ENCODE measurements around the gene HCCS. TPM values are rescaled to one million over a fixed set of nuclear protein-coding genes. Genes with fewer than 3 reads are reported as not detected.
A peak's percentile ranks its signal among the peaks of the same experiment; 100 is the strongest.

Gene HCCS
- total RNA-seq, 2 donors from 2014 or later, result 20.1 to 24.7 TPM

DNA sequence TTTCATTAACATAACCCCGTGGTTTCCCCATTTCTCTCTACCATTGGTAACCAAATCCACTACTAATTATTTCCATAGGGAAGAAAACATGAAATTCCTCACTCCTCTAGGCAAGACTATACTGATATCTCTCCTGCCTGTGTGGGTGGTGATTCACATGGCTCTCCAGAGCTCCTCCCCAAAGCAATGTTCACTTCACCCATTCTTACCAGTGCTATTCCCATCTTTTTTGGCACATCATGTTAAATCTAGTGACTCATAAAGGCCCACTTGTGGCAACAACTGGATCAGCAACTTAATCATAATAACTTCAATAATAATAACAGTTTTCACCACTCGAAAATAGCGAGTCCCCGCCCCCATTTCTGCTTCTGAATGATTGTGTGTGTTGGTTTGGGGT is 6.1 kb upstream of the HCCS start:
- no peak overlapping the region for H3K9ac ChIP-seq (ENCODE audit: extremely low read depth, low read length, poor library complexity, severe bottlenecking)
- no peaks in the 10 kb centered on the region for H3K36me3 ChIP-seq (ENCODE audit: control insufficient read depth, insufficient read depth, low read length)
- H3K36me3 Mint-ChIP-seq (ENCODE audit: low read depth), result no peaks in the 10 kb centered on the region
- H3K4me1 Mint-ChIP-seq, result peaks cover 3% of the 10 kb centered on the region
- H3K9me3 Mint-ChIP-seq, result peaks cover 29% of the 10 kb centered on the region
- no peak overlapping the region for H3K4me3 Mint-ChIP-seq
- TF ChIP-seq, protein P1, sequence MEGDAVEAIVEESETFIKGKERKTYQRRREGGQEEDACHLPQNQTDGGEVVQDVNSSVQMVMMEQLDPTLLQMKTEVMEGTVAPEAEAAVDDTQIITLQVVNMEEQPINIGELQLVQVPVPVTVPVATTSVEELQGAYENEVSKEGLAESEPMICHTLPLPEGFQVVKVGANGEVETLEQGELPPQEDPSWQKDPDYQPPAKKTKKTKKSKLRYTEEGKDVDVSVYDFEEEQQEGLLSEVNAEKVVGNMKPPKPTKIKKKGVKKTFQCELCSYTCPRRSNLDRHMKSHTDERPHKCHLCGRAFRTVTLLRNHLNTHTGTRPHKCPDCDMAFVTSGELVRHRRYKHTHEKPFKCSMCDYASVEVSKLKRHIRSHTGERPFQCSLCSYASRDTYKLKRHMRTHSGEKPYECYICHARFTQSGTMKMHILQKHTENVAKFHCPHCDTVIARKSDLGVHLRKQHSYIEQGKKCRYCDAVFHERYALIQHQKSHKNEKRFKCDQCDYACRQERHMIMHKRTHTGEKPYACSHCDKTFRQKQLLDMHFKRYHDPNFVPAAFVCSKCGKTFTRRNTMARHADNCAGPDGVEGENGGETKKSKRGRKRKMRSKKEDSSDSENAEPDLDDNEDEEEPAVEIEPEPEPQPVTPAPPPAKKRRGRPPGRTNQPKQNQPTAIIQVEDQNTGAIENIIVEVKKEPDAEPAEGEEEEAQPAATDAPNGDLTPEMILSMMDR (conservative IDR thresholded peaks at IDR 0.05), result no peak
- H3K27ac Mint-ChIP-seq, result no peak overlapping the region
- no peak for DNase-seq
- no peaks in the 10 kb centered on the region for H3K27me3 ChIP-seq (ENCODE audit: control insufficient read depth, insufficient read depth, low read length, poor library complexity, severe bottlenecking)
- WGBS, 2 experiments (ENCODE audit: insufficient coverage in 1 of 2, insufficient read length in 1 of 2), result 89% methylated on average over 1 of the region's 4 CpGs; no CpG with 5 or more reads in 1 of the 2 experiments
- no peak overlapping the region for H3K27ac ChIP-seq (ENCODE audit: low read depth, low read length)
- no peaks in the 10 kb centered on the region for H3K27me3 Mint-ChIP-seq (ENCODE audit: insufficient read depth)
- H3K4me1 ChIP-seq (ENCODE audit: control insufficient read depth, insufficient read depth, low read length), result no peaks in the 10 kb centered on the region
- no peaks in the 10 kb centered on the region for H3K9me3 ChIP-seq (ENCODE audit: control insufficient read depth, low read length)
- H3K4me3 ChIP-seq (ENCODE audit: low read length), result no peak overlapping the region

DNA sequence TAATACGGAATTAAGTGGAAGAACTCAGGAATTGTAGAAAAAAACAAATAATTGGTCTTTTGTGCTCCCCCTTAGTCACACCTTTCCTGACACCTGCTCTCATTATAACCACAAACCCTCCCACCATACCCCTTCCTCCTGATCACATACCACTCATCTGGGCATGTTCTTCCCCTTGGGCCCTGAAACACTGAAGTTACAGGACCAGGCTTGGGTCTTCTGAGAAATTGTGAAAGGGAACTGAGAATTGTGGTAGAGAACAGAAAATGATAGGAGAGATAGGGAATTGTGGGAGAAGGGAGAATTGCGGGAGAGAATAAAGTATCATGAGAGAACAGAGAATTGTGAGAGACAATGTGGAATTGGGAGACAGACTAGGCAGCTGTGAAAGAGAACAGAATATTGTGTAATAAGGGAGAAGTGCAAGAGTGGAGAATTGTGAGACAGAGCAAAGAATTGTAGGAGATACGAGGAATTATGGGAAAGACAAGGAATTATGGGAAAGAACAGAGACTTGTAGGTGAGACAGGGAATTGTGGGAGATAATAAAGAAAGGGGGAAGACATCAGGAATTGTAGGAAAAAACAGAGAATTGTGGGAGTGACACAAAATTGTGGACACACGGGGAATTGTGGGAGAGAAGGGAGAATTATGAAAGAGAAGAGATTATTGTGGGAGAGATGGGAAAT is 2.7 kb upstream of the HCCS start:
- no peaks in the 10 kb centered on the region for H3K27me3 Mint-ChIP-seq (ENCODE audit: insufficient read depth)
- DNase-seq, result no peak
- H3K27ac Mint-ChIP-seq, result no peak overlapping the region
- peaks cover under 1% of the 10 kb centered on the region for H3K36me3 Mint-ChIP-seq (ENCODE audit: low read depth)
- H3K9ac ChIP-seq (ENCODE audit: extremely low read depth, low read length, poor library complexity, severe bottlenecking), result no peak overlapping the region
- no peaks in the 10 kb centered on the region for H3K36me3 ChIP-seq (ENCODE audit: control insufficient read depth, insufficient read depth, low read length)
- H3K27ac ChIP-seq (ENCODE audit: low read depth, low read length), result no peak overlapping the region
- no peaks in the 10 kb centered on the region for H3K4me1 Mint-ChIP-seq
- H3K27me3 ChIP-seq (ENCODE audit: control insufficient read depth, insufficient read depth, low read length, poor library complexity, severe bottlenecking), result no peaks in the 10 kb centered on the region
- no peak overlapping the region for H3K4me3 ChIP-seq (ENCODE audit: low read length)
- no peak overlapping the region for H3K4me3 Mint-ChIP-seq
- H3K9me3 ChIP-seq (ENCODE audit: control insufficient read depth, low read length), result no peaks in the 10 kb centered on the region
- TF ChIP-seq, protein P1 (conservative IDR thresholded peaks at IDR 0.05), result no peak
- WGBS, 2 experiments (ENCODE audit: insufficient coverage in 1 of 2, insufficient read length in 1 of 2), result 96 to 100% methylated on average over 1 to 3 of the region's 4 CpGs
- H3K9me3 Mint-ChIP-seq, result peaks cover 34% of the 10 kb centered on the region
- H3K4me1 ChIP-seq (ENCODE audit: control insufficient read depth, insufficient read depth, low read length), result no peaks in the 10 kb centered on the region

DNA sequence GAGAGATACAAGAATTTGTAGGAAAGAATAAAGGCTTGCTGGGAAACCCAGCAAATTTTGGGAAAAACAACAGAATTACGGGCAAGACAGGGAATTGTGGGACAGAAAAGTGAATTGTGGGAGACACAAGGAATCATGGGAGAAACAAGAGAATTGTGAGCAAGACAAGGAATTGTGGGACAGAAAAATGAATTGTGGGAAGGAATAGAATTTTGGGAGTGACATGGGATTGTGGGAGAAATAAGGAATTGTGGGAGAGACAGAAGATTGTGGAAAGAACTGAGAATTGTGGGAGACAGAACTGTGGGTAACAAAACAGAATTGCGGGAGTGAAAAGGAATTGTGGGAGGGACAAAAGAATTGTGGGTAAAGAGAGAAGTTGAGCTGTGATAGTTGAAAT is 1.2 kb upstream of the HCCS start:
- 89 to 100% methylated on average over 1 to 2 of the region's 2 CpGs for WGBS, 2 experiments (ENCODE audit: insufficient coverage in 1 of 2, insufficient read length in 1 of 2)
- TF ChIP-seq, protein P1 (conservative IDR thresholded peaks at IDR 0.05), result no peak
- no peaks in the 10 kb centered on the region for H3K4me1 Mint-ChIP-seq
- Histone ChIP-seq H3K27me3 (ENCODE audit: control insufficient read depth, insufficient read depth, low read length, poor library complexity, severe bottlenecking) (no peaks in the 10 kb centered on the region), H3K36me3 (ENCODE audit: control insufficient read depth, insufficient read depth, low read length) (peaks cover 5% of the 10 kb centered on the region), H3K27ac (ENCODE audit: low read depth, low read length) (no peak overlapping the region), H3K9ac (ENCODE audit: extremely low read depth, low read length, poor library complexity, severe bottlenecking) (no peak overlapping the region), H3K9me3 (ENCODE audit: control insufficient read depth, low read length) (no peaks in the 10 kb centered on the region), H3K4me3 (ENCODE audit: low read length) (peak overlapping the region; percentile 82), H3K4me1 (ENCODE audit: control insufficient read depth, insufficient read depth, low read length) (no peaks in the 10 kb centered on the region)
- H3K4me3 Mint-ChIP-seq, result no peak overlapping the region
- no peak for DNase-seq
- peaks cover 8% of the 10 kb centered on the region for H3K36me3 Mint-ChIP-seq (ENCODE audit: low read depth)
- H3K27me3 Mint-ChIP-seq (ENCODE audit: insufficient read depth), result no peaks in the 10 kb centered on the region
- no peak overlapping the region for H3K27ac Mint-ChIP-seq
- peaks cover 48% of the 10 kb centered on the region for H3K9me3 Mint-ChIP-seq
